Inflammatory macrophage treated with lipopolysaccharide for 4 hours (primary cell): Measurements from ENCODE around the gene PREB.
"Not testable (repeated sequence)": the region's sequence is repeated elsewhere in the genome, so short reads cannot be mapped to it uniquely, and the experiment has no call there.

Source experiments
- DNase-seq: peaks from one replicate; pipeline ENCODE4 v3.0.0-alpha.2; 2020

Gene PREB

GRCh38 chr2:27133905-27134780, at the start of gene PREB:
TSS of gene PREB (minus strand) at chr2:27134636. CDS start at chr2:27134421, 215 bp downstream.
- peak; percentile 98 for DNase-seq

GRCh38 chr2:27184115-27184514, 49.7 kb upstream of the PREB start:
- peak; percentile 32 for DNase-seq

GRCh38 chr2:27182346-27182745, 47.9 kb upstream of the PREB start:
- no peak for DNase-seq

GRCh38 chr2:27179344-27180000, 45.0 kb upstream of the PREB start:
- DNase-seq = no peak

GRCh38 chr2:27178469-27178868, 44.0 kb upstream of the PREB start:
- DNase-seq = no peak

- DNase-seq = no peak
Observed at GRCh38 chr2:27177441-27178351, 43.3 kb upstream of the PREB start.

GRCh38 chr2:27175781-27176180, 41.3 kb upstream of the PREB start:
- not testable (repeated sequence) for DNase-seq

- DNase-seq = no peak
Observed at GRCh38 chr2:27175330-27175729, 40.9 kb upstream of the PREB start.

GRCh38 chr2:27174638-27175037, 40.2 kb upstream of the PREB start:
- DNase-seq = no peak

GRCh38 chr2:27171351-27171848, 37.0 kb upstream of the PREB start:
- DNase-seq = no peak

GRCh38 chr2:27170581-27171337, 36.3 kb upstream of the PREB start:
- DNase-seq = no peak

- DNase-seq = no peak
Observed at GRCh38 chr2:27164960-27165763, 30.7 kb upstream of the PREB start.

- DNase-seq = no peak
Observed at GRCh38 chr2:27162151-27163121, 28.0 kb upstream of the PREB start.

GRCh38 chr2:27160191-27160590, 25.8 kb upstream of the PREB start:
- no peak for DNase-seq

- no peak for DNase-seq
Observed at GRCh38 chr2:27159271-27159670, 24.8 kb upstream of the PREB start.

- no peak for DNase-seq
Observed at GRCh38 chr2:27158468-27158867, 24.0 kb upstream of the PREB start.

GRCh38 chr2:27155069-27155520, 20.7 kb upstream of the PREB start:
- no peak for DNase-seq

GRCh38 chr2:27154488-27154887, 20.1 kb upstream of the PREB start:
- DNase-seq = no peak

- no peak for DNase-seq
Observed at GRCh38 chr2:27152796-27153464, 18.5 kb upstream of the PREB start.
